H1 (cell line): Measurements from ENCODE around the gene CXCR3. TPM values are rescaled to one million over a fixed set of nuclear protein-coding genes. Genes with fewer than 3 reads are reported as not detected.

ENCODE experiments used
- CTCF ChIA-PET: fragments of 300-600 bp; sonication (Branson Sonifier 250); formaldehyde crosslinking; loops from one replicate; lab custom pipeline; 2021; ENCODE audit not compliant: partially characterized antibody; lab: Charles Lee
- POLR2A ChIA-PET: fragments of 300-600 bp; sonication (Branson Sonifier 250); formaldehyde crosslinking; loops from one replicate; lab custom pipeline; 2021; ENCODE audit warnings: inconsistent platforms; ENCODE audit not compliant: partially characterized antibody; lab: Charles Lee
- DNase-seq, 2 experiments: peaks; one replicate each; pipeline versions ENCODE4 v3.0.0 to v3.0.0-alpha.2; 2010 to 2022; ENCODE audit warnings: low spot score in 2 of 2, low read depth in 1 of 2, mixed read lengths in 1 of 2
- FAIRE-seq: peaks from 2 replicates; lab custom pipeline; 2011; peaks lifted over from hg19 to GRCh38; lab: Jason Lieb, UNC
- H2AFZ ChIP-seq: 2 replicates; pipeline ENCODE4 v1.8.1; 2012; ENCODE audit warnings: low read length, inconsistent platforms
- H2AK5ac ChIP-seq: 2 replicates; pipeline ENCODE4 v1.6.1; 2013; ENCODE audit warnings: low read depth, low read length
- H2BK120ac ChIP-seq: replicated peaks from 2 replicates; pipeline ENCODE3; 2013; ENCODE audit warnings: low read depth, low read length, inconsistent platforms
- H2BK12ac ChIP-seq: 2 replicates; pipeline ENCODE4 v1.6.1; 2013; ENCODE audit warnings: low read depth, low read length
- H2BK15ac ChIP-seq: 2 replicates; pipeline ENCODE4 v1.6.1; 2013; ENCODE audit warnings: low read length
- H2BK20ac ChIP-seq: 2 replicates; pipeline ENCODE4 v1.6.1; 2013; ENCODE audit warnings: low read length
- H2BK5ac ChIP-seq: 2 replicates; pipeline ENCODE4 v1.6.1; 2013; ENCODE audit warnings: low read depth, low read length
- H3K14ac ChIP-seq: 2 replicates; pipeline ENCODE4 v1.6.1; 2013; ENCODE audit warnings: inconsistent platforms; ENCODE audit not compliant: insufficient read length
- H3K18ac ChIP-seq: 2 replicates; pipeline ENCODE4 v1.6.1; 2013; ENCODE audit warnings: low read length; ENCODE audit errors: extremely low read depth
- H3K23ac ChIP-seq: 2 replicates; pipeline ENCODE4 v1.6.1; 2013; ENCODE audit warnings: inconsistent platforms; ENCODE audit not compliant: insufficient read length
- H3K23me2 ChIP-seq: 2 replicates; pipeline ENCODE4 v1.6.1; 2013; ENCODE audit warnings: low read depth, low read length
- H3K27ac ChIP-seq: 2 replicates; pipeline ENCODE4 v1.6.1; 2011; ENCODE audit warnings: low read depth, low read length, inconsistent platforms
- H3K27me3 ChIP-seq, 4 experiments: replicated peaks in 1 of 4; 1 replicate in 1 of 4; 2 replicates in 3 of 4; pipeline versions ENCODE4 v1.6.1 to v1.8.1; 2011 to 2013; ENCODE audit warnings: low read length in 3 of 4, mild to moderate bottlenecking in 3 of 4, inconsistent platforms in 2 of 4, mixed read lengths in 2 of 4, moderate library complexity in 1 of 4; ENCODE audit not compliant: control insufficient read depth in 3 of 4, insufficient read depth in 3 of 4; ENCODE audit errors: extremely low read depth in 1 of 4
- H3K36me3 ChIP-seq, 4 experiments: 2 replicates each; pipeline versions ENCODE4 v1.6.1 to v1.8.1; 2011 to 2013; ENCODE audit warnings: mild to moderate bottlenecking in 4 of 4, low read length in 3 of 4, moderate library complexity in 2 of 4, control low read depth in 1 of 4, inconsistent platforms in 1 of 4; ENCODE audit not compliant: insufficient read depth in 4 of 4, control insufficient read depth in 2 of 4
- H3K4ac ChIP-seq: replicated peaks from 2 replicates; pipeline ENCODE3; 2013; ENCODE audit warnings: low read length, low read depth, mixed read lengths, inconsistent platforms; ENCODE audit not compliant: insufficient read length
- H3K4me1 ChIP-seq, 4 experiments: replicated peaks in 1 of 4; 1 replicate in 1 of 4; 2 replicates in 3 of 4; pipeline versions ENCODE4 v1.6.1 to v1.8.1; 2011 to 2013; ENCODE audit warnings: low read length in 3 of 4, inconsistent platforms in 2 of 4, mixed read lengths in 1 of 4; ENCODE audit not compliant: insufficient read depth in 4 of 4, control insufficient read depth in 3 of 4
- H3K4me2 ChIP-seq, 2 experiments: 2 replicates each; pipeline versions ENCODE4 v1.6.1 to v1.8.1; 2011 to 2013; ENCODE audit warnings: low read depth in 2 of 2, low read length in 2 of 2, control low read depth in 1 of 2, inconsistent platforms in 1 of 2, mild to moderate bottlenecking in 1 of 2; ENCODE audit not compliant: insufficient read depth in 1 of 2
- H3K4me3 ChIP-seq, 4 experiments: fragments of 200-600, 300-600 bp in 1 of 4; sonication (generic), shearing (Covaris generic), sonication (Bioruptor Twin) in 1 of 4; 2 replicates each; pipeline versions ENCODE4 v1.5.1 to v1.8.1; 2011 to 2016; ENCODE audit warnings: low read length in 4 of 4, low read depth in 3 of 4, control low read depth in 2 of 4, inconsistent platforms in 2 of 4, mild to moderate bottlenecking in 2 of 4, mixed read lengths in 1 of 4, moderate library complexity in 1 of 4; ENCODE audit not compliant: insufficient read depth in 2 of 4; ENCODE audit errors: extremely low read depth in 1 of 4
- H3K56ac ChIP-seq: replicated peaks from 2 replicates; pipeline ENCODE3; 2013; ENCODE audit warnings: low read depth, mild to moderate bottlenecking, mixed read lengths, low read length, inconsistent platforms; ENCODE audit not compliant: insufficient read length
- H3K79me1 ChIP-seq: 2 replicates; pipeline ENCODE4 v1.6.1; 2013; ENCODE audit warnings: low read depth, low read length, control low read depth
- H3K79me2 ChIP-seq, 2 experiments: 2 replicates each; pipeline versions ENCODE4 v1.6.1 to v1.8.1; 2012 to 2013; ENCODE audit warnings: low read length in 2 of 2, mild to moderate bottlenecking in 2 of 2, inconsistent platforms in 1 of 2; ENCODE audit not compliant: insufficient read depth in 2 of 2, control insufficient read depth in 1 of 2
- H3K9ac ChIP-seq, 4 experiments: replicated peaks in 1 of 4; 1 replicate in 1 of 4; 2 replicates in 3 of 4; pipeline versions ENCODE4 v1.6.1 to v1.8.1; 2011 to 2013; ENCODE audit warnings: low read depth in 3 of 4, low read length in 3 of 4, control low read depth in 2 of 4, mild to moderate bottlenecking in 2 of 4, moderate library complexity in 2 of 4, inconsistent platforms in 1 of 4; ENCODE audit errors: extremely low read depth in 1 of 4
- H3K9me3 ChIP-seq, 2 experiments: 2 replicates each; pipeline versions ENCODE4 v1.6.1 to v1.8.1; 2012 to 2013; ENCODE audit warnings: mild to moderate bottlenecking in 2 of 2, moderate library complexity in 2 of 2, control low read depth in 1 of 2, inconsistent platforms in 1 of 2, low read depth in 1 of 2, low read length in 1 of 2, mixed read lengths in 1 of 2; ENCODE audit not compliant: insufficient read depth in 2 of 2
- H4K20me1 ChIP-seq, 2 experiments: replicated peaks in 1 of 2; 2 replicates each; pipeline versions ENCODE3 to v1.8.1; 2011 to 2013; ENCODE audit warnings: inconsistent platforms in 2 of 2, low read length in 2 of 2, mild to moderate bottlenecking in 1 of 2; ENCODE audit not compliant: insufficient read depth in 2 of 2, control insufficient read depth in 1 of 2
- H4K5ac ChIP-seq: 2 replicates; pipeline ENCODE4 v1.6.1; 2013; ENCODE audit warnings: low read length, low read depth, mixed read lengths, inconsistent platforms; ENCODE audit not compliant: insufficient read length
- H4K8ac ChIP-seq: 2 replicates; pipeline ENCODE4 v1.8.0; 2013; ENCODE audit warnings: mild to moderate bottlenecking, moderate library complexity, low read length, inconsistent platforms; ENCODE audit not compliant: insufficient read depth; ENCODE audit errors: extremely low read depth
- H4K91ac ChIP-seq: replicated peaks from 2 replicates; pipeline ENCODE3; 2013; ENCODE audit warnings: low read length, mixed read lengths, inconsistent platforms; ENCODE audit not compliant: insufficient read length
- BCL11A ChIP-seq, 2 experiments: IDR thresholded peaks; one replicate each; pipeline ENCODE4 v1.6.1; 2011; ENCODE audit warnings: low read depth in 2 of 2, low read length in 2 of 2, mild to moderate bottlenecking in 2 of 2
- CHD1 ChIP-seq: IDR thresholded peaks from 2 replicates; pipeline ENCODE4 v1.6.1; 2012; ENCODE audit warnings: low read depth, low read length, improper control_type of control experiment
- CHD2 ChIP-seq: IDR thresholded peaks from 2 replicates; pipeline ENCODE4 v1.6.1; 2012; ENCODE audit warnings: low read length, improper control_type of control experiment
- CREB1 ChIP-seq: IDR thresholded peaks from 2 replicates; pipeline ENCODE4 v1.6.1; 2012; ENCODE audit warnings: inconsistent platforms
- EZH2 ChIP-seq: fragments of 200-600 bp; sonication (generic); IDR thresholded peaks from 2 replicates; pipeline ENCODE4 v1.7.1; 2012; ENCODE audit warnings: low read depth, mild to moderate bottlenecking, moderate library complexity, low read length, inconsistent platforms; ENCODE audit not compliant: severe bottlenecking
- HDAC6 ChIP-seq: IDR thresholded peaks from one replicate; pipeline ENCODE4 v1.7.1; 2012; ENCODE audit warnings: low read depth, mild to moderate bottlenecking, inconsistent platforms, low read length, moderate library complexity
- NANOG ChIP-seq: IDR thresholded peaks from 2 replicates; pipeline ENCODE4 v1.6.1; 2011; ENCODE audit warnings: low read length, low read depth, mild to moderate bottlenecking, inconsistent platforms; ENCODE audit not compliant: insufficient read depth, poor library complexity, severe bottlenecking
- NRF1 ChIP-seq: IDR thresholded peaks from 2 replicates; pipeline ENCODE4 v1.6.1; 2011; ENCODE audit warnings: mild to moderate bottlenecking, low read depth, low read length, improper control_type of control experiment
- POLR2AphosphoS5 ChIP-seq: IDR thresholded peaks from 2 replicates; pipeline ENCODE4 v1.6.1; 2011; ENCODE audit warnings: low read depth, low read length
- SP2 ChIP-seq: IDR thresholded peaks from 2 replicates; pipeline ENCODE4 v1.6.1; 2012; ENCODE audit warnings: mild to moderate bottlenecking, low read length, inconsistent platforms
- TAF1 ChIP-seq: IDR thresholded peaks from 2 replicates; pipeline ENCODE4 v1.6.1; 2011; ENCODE audit warnings: mild to moderate bottlenecking, low read depth, low read length
- TAF7 ChIP-seq: optimal IDR thresholded peaks from 2 replicates; pipeline ENCODE3; 2011; ENCODE audit warnings: low read depth, mild to moderate bottlenecking, inconsistent platforms, low read length, moderate library complexity, borderline replicate concordance
- TCF12 ChIP-seq: IDR thresholded peaks from 2 replicates; pipeline ENCODE4 v1.6.1; 2011; ENCODE audit warnings: low read depth, mild to moderate bottlenecking, low read length
- YY1 ChIP-seq: IDR thresholded peaks from 2 replicates; pipeline ENCODE4 v1.6.1; 2011; ENCODE audit warnings: low read depth, mild to moderate bottlenecking, low read length
- WGBS, 2 experiments: shearing (Covaris generic) in 1 of 2; methylation state at CpG; one replicate each; pipeline versions ENCODE4 v1.1.6 to v1.1.7; 2013 to 2015; ENCODE audit warnings: low lambda C conversion rate in 2 of 2, mixed read lengths in 2 of 2, inconsistent platforms in 1 of 2, low coverage in 1 of 2, missing lambda C conversion rate in 1 of 2; ENCODE audit not compliant: insufficient replicate concordance in 2 of 2, insufficient coverage in 1 of 2, insufficient read length in 1 of 2; ENCODE audit errors: extremely low coverage in 1 of 2, missing lambda C conversion rate in 1 of 2; 5-methylcytosine and 5-hydroxymethylcytosine counted together
- polyA plus RNA-seq, 7 experiments: library from polyadenylated mRNA; depleted of rRNA in 3 of 7; stranded (reverse) in 5 of 7; unstranded in 2 of 7; fragments of >200 nt in 5 of 7; fragments of 200-250 nt in 2 of 7; gene quantifications; 1 replicate in 5 of 7; 2 replicates in 1 of 7; 4 replicates in 1 of 7; pipeline versions ENCODE4 v1.2.1 to v1.2.3, GENCODE V29; 2011 to 2013; ENCODE audit warnings: missing spikeins in 2 of 7, mixed read lengths in 2 of 7
- total RNA-seq: library from RNA; stranded (reverse); fragmentation: NEBNext Ultra II Directional; extraction: Animal tissue kit (Norgen Biotek cat#: 25700); gene quantifications from 2 replicates; pipeline ENCODE4 v1.2.1, GENCODE V29; 2021

Gene CXCR3
- total and polyA plus RNA-seq, 2 of the 8 experiments (the other 6 are each of a cell fraction or from before 2014, with no cell fraction given), result not detected

DNA sequence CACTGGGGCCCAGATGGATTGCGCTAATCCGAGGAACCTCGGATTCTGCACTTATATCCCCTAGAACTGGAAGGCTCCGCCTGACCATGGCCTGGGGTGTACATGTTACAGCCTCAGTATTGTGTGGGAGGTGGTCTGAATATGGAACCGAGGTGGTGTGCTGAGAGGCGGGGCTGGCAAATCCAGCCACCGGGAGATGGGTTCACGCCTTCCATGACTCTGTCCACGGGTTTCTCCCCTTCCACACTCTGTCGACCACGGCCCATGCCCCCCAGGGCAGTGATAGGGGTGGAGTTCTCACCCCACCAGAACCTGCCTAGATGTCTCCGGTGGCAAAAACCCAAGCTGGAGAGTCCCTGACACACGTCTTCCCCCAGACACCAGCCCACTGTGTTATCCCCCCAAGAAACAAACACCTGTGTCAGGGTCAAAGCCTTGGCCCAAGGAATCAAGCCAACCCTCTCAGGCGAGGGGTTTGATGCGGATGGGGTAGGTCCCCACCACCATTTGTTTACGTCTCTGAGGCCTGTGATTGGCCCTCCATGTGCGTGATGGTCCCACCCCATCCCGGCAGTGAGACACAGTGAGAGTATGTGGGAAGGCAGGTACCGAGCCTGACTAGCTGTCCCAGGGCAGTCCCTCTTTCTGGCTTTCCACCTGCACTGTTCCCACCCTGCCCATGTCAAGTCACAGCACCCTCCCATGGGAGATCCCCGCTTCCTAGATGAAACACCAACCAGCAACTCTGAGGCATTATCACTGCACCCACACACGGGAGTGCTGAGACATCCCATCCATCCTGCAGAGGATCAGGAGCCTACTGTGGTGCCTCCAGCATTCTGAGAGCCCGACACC is 42.5 kb upstream of the CXCR3 start:
- Histone ChIP-seq H3K79me2 (no peaks in the 10 kb centered on the region), H3K56ac (no peak overlapping the region), H2BK120ac (no peak overlapping the region), H3K79me1 (no peaks in the 10 kb centered on the region), H3K23ac (no peak overlapping the region), H3K27me3 (no peaks in the 10 kb centered on the region), H3K14ac (no peak overlapping the region), H3K9me3 (no peaks in the 10 kb centered on the region), H3K4me1 (no peaks in the 10 kb centered on the region), H3K27ac (no peak overlapping the region), H3K9ac (no peak overlapping the region), H3K4me3 (no peak overlapping the region), H3K4ac (no peak overlapping the region), H4K91ac (no peak overlapping the region), H2AK5ac (no peak overlapping the region), H4K5ac (no peak overlapping the region), H2BK5ac (no peak overlapping the region), H3K36me3 (no peaks in the 10 kb centered on the region), H3K23me2 (no peaks in the 10 kb centered on the region), H2AFZ (no peak overlapping the region), H3K18ac (no peak overlapping the region), H2BK20ac (no peak overlapping the region), H3K4me2 (no peak overlapping the region), H2BK12ac (no peak overlapping the region), H4K20me1 (no peaks in the 10 kb centered on the region), H4K8ac (no peak overlapping the region), H2BK15ac (no peak overlapping the region)
- ChIA-PET CTCF (no interaction called here), POLR2A (no interaction called here)
- DNase-seq, result no peak
- no peak for FAIRE-seq
- WGBS, 2 experiments, result 78% methylated on average over 9 of the region's 22 CpGs; no CpG with 5 or more reads in 1 of the 2 experiments
- TF ChIP-seq NRF1, result no peak
- no peak for TF ChIP-seq EZH2
- TF ChIP-seq BCL11A (IDR thresholded peaks at IDR 0.05; ENCODE audit: low read depth in 2 of 2, low read length in 2 of 2), result no peak
- TF ChIP-seq YY1, result no peak
- TF ChIP-seq NANOG, result no peak
- TF ChIP-seq TAF7, result no peak
- TF ChIP-seq CHD1, result no peak
- TF ChIP-seq SP2, result no peak
- TF ChIP-seq TCF12, result no peak
- no peak for TF ChIP-seq CREB1
- no peak for TF ChIP-seq POLR2AphosphoS5
- no peak for TF ChIP-seq TAF1
- no peak for TF ChIP-seq HDAC6
- TF ChIP-seq CHD2, result no peak
